ENCODE data around the gene RAP1GAP2. TPM values are rescaled to one million over a fixed set of nuclear protein-coding genes. Genes with fewer than 3 reads are reported as not detected.

RAP1GAP2 gene
- total RNA-seq, 2 donors from 2014 or later: 28.9 to 48.3 TPM

GRCh38 chr17:2819921-2820501, 23.8 kb downstream of the RAP1GAP2 start:
- no peaks in the 10 kb centered on the region for H3K9me3 ChIP-seq
- H3K27me3 ChIP-seq (replicated peaks; ENCODE audit: insufficient read depth): no peaks in the 10 kb centered on the region
- H3K4me1 ChIP-seq (replicated peaks): no peaks in the 10 kb centered on the region
- intact Hi-C loops (cut with DNase I): no loop called here
- H3K4me3 ChIP-seq: no peak overlapping the region
- TF ChIP-seq POLR2A (IDR thresholded peaks at IDR 0.05): no peak
- TF ChIP-seq, protein P1, sequence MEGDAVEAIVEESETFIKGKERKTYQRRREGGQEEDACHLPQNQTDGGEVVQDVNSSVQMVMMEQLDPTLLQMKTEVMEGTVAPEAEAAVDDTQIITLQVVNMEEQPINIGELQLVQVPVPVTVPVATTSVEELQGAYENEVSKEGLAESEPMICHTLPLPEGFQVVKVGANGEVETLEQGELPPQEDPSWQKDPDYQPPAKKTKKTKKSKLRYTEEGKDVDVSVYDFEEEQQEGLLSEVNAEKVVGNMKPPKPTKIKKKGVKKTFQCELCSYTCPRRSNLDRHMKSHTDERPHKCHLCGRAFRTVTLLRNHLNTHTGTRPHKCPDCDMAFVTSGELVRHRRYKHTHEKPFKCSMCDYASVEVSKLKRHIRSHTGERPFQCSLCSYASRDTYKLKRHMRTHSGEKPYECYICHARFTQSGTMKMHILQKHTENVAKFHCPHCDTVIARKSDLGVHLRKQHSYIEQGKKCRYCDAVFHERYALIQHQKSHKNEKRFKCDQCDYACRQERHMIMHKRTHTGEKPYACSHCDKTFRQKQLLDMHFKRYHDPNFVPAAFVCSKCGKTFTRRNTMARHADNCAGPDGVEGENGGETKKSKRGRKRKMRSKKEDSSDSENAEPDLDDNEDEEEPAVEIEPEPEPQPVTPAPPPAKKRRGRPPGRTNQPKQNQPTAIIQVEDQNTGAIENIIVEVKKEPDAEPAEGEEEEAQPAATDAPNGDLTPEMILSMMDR (IDR thresholded peaks at IDR 0.05): no peak
- no peak for TF ChIP-seq POLR2AphosphoS5 (IDR thresholded peaks at IDR 0.05)
- no peak overlapping the region for H3K27ac ChIP-seq
- no peak for DNase-seq (ENCODE audit: low spot score)
- 90% methylated on average over 11 of the region's 11 CpGs for WGBS
- H3K36me3 ChIP-seq: no peaks in the 10 kb centered on the region

GRCh38 chr17:2821868-2822267, 25.6 kb downstream of the RAP1GAP2 start:
- 78% methylated on average over 8 of the region's 8 CpGs for WGBS
- no peak overlapping the region for H3K4me3 ChIP-seq
- intact Hi-C loops (cut with DNase I): no loop called here
- no peaks in the 10 kb centered on the region for H3K4me1 ChIP-seq (replicated peaks)
- no peaks in the 10 kb centered on the region for H3K27me3 ChIP-seq (replicated peaks; ENCODE audit: insufficient read depth)
- H3K27ac ChIP-seq: no peak overlapping the region
- H3K9me3 ChIP-seq: no peaks in the 10 kb centered on the region
- H3K36me3 ChIP-seq: no peaks in the 10 kb centered on the region
- DNase-seq (ENCODE audit: low spot score): no peak
- no peak for TF ChIP-seq POLR2AphosphoS5 (IDR thresholded peaks at IDR 0.05)
- TF ChIP-seq POLR2A (IDR thresholded peaks at IDR 0.05): no peak
- TF ChIP-seq, protein P1 (IDR thresholded peaks at IDR 0.05): no peak

DNA sequence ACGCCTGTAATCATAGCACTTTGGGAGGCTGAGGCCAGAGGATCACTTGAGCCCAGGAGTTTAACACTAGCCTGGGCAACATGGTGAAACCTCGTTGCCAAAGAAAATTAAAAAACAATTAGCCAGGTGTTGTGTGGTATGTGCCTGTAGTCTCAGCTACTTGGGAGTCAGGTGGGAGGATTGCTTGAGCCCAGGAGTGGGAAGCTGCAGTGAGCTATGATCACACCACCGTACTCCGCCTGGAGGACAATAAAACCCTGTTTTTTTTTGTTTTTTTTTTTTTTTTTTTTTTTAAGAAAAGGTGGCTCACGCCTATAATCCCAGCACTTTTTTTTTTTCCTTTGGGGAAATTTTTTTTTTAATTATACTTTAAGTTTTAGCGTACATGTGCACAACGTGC, 26.1 kb downstream of the RAP1GAP2 start:
- Histone ChIP-seq H3K9me3 (no peaks in the 10 kb centered on the region), H3K36me3 (no peaks in the 10 kb centered on the region), H3K4me3 (no peak overlapping the region), H3K27me3 (replicated peaks; ENCODE audit: insufficient read depth) (no peaks in the 10 kb centered on the region), H3K27ac (no peak overlapping the region), H3K4me1 (replicated peaks) (no peaks in the 10 kb centered on the region)
- no peak for DNase-seq (ENCODE audit: low spot score)
- intact Hi-C loops (cut with DNase I): no loop called here
- WGBS: 66% methylated on average over 7 of the region's 7 CpGs
- no peak for TF ChIP-seq POLR2A (IDR thresholded peaks at IDR 0.05)
- TF ChIP-seq, protein P1 (IDR thresholded peaks at IDR 0.05): no peak
- TF ChIP-seq POLR2AphosphoS5 (IDR thresholded peaks at IDR 0.05): no peak

- no peak overlapping the region for H3K27ac ChIP-seq
- H3K36me3 ChIP-seq: no peaks in the 10 kb centered on the region
- TF ChIP-seq POLR2AphosphoS5 (IDR thresholded peaks at IDR 0.05): no peak
- TF ChIP-seq, protein P1 (IDR thresholded peaks at IDR 0.05): no peak
- no peak for TF ChIP-seq POLR2A (IDR thresholded peaks at IDR 0.05)
- WGBS: 68% methylated on average over 15 of the region's 15 CpGs
- no peaks in the 10 kb centered on the region for H3K4me1 ChIP-seq (replicated peaks)
- intact Hi-C loops (cut with DNase I): no loop called here
- no peaks in the 10 kb centered on the region for H3K27me3 ChIP-seq (replicated peaks; ENCODE audit: insufficient read depth)
- H3K9me3 ChIP-seq: no peaks in the 10 kb centered on the region
- no peak overlapping the region for H3K4me3 ChIP-seq
- DNase-seq (ENCODE audit: low spot score): no peak
Measured at GRCh38 chr17:2825253-2825970, 29.2 kb downstream of the RAP1GAP2 start.
